GM19463 (cell line): Measurements from ENCODE around the gene PGGHG.

Experiments
- ATAC-seq: cut with Tn5 transposase; IDR thresholded peaks from one replicate; pipeline ENCODE4 v1.9.1; 2021; ENCODE audit warnings: mild to moderate bottlenecking, moderate library complexity; ENCODE audit not compliant: unreplicated experiment

The PGGHG gene

DNA sequence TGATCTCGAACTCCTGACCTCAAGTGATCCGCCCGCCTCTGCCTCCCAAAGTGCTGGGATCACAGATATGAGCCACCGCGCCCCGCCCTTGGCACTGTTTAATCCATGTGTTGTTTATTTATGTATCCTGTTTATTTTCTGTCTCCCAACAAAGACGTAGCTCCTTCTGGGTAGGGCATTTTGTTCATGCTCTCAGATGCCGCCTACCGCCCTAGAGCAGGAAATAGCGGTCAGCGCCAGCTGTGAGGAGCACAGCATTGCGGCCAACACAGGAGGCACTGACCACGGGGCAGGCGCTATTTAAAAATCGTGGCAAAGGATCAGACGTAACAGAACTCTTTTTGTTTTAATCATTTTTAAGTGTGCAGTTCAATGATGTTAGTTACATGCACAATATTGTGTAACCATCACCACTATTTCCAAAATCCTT lies 20.2 kb upstream of the PGGHG start:
- ATAC-seq, result peak; percentile 50

DNA sequence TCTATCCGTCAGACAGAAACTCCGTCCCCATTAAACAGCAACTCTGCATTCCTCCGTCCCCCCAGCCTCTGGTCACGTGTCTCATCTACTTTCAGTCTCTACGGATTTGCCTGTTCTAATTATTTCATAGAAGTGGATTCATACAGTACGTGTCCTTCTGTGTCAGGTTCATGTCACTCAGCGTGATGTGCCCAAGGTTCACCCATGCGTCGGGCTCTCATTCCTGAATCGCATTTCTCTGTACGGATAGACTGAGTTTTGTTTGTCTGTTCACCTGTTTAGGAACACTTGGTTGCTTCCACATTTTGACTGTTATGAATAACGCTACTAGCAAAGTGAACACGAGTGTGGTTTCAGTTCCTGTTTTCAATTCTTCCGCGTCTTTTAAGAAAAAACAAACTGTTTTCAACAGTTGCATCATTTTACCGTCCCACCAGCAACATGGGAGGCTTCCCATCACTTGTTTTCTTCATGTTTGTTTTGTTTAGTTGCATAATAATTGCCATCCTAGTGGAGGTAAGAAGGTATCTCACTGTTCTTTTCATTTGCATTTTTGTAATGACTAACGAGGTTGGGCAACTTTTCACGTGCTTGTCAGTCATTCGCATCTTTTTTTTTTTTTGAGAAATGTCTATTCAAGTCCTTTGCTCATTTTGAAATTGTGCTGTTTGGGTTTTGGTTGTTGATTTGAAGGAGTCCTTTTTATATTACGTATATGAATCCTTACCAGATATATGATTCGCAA lies 19.6 kb upstream of the PGGHG start:
- ATAC-seq, result peak; percentile 74

DNA sequence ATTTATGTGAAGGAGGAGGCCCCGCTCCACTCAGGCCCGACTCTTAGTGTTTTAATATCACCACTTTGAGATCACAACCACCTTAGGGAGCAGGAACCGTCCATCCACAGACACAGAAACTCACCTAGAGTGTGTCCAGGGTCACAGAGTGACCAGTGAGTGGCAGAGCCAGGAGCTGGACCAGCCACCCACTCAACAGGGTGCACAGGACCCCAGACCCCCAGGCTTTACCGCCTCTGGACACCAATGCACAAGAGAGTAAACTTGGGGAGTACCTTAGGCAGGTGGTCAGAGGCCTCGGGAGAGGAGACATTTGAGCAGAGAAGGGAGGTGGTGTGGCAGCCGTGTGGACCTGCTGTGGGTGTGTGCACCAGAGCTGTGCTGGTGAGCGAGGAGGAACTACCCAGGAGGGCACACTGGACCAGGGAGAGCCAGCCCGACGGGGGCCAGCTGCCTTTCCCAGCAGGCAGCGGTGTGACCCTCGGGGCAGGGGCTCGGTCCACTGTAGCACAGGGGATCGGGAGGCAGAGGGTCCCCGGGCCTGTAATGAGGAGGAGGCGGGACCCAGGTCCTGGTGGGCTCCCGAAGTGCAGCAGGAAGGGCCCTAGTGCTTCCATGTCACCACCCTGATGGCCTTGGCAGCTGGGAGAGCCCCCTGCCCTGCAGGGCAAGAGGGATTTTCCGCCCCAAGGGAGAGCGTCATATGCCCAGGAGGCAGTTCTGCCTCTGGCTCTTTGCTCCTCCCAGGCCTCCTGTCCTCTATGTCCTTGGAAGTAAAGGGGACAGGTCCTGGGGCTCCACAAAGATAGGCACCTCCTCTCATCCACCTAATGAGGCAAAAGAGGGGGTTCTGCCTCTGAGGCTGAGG lies 18.2 kb upstream of the PGGHG start:
- ATAC-seq, result no peak

- ATAC-seq, result no peak
Measured at GRCh38 chr11:271319-271715, 17.6 kb upstream of the PGGHG start.

DNA sequence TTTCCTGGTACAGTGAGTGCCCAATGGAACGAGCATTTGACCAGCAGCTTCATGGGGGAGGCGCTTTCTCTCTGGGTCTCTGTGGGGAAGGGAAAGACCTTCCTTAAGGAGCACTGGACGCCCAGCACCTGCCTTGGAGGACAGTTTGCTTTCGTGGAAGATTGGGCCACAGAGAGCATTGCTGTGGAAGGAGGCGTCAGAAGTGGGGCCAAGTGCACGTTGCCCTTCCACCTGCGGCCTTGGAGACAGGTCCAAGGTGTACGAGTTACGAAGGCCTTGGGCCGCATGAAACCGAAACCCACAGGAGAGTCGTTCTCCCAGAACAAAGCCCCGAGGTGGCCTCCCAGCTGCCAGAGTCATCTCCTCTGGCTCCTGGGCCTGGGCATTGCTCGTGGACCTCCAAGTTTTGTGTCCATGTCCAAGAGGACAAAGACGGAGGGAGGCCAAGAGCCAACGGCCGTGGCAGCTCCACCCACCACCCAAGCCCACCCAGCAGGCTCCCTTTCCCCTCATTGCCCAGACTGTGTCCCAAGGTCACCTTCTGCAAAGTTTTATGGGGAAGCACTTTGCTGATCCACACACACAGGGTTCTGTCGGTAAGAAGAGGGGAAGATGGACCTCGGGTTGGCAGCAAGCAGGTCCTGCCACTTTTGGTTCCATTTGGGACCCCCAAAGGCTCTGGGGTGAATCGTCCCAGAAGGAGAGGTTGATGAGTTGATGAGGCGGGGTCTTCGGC lies 16.6 kb upstream of the PGGHG start:
- ATAC-seq, result no peak

GRCh38 chr11:272931-273198 lies 16.1 kb upstream of the PGGHG start:
- ATAC-seq, result no peak

- ATAC-seq, result no peak
Measured at GRCh38 chr11:276219-276618, 12.7 kb upstream of the PGGHG start.

DNA sequence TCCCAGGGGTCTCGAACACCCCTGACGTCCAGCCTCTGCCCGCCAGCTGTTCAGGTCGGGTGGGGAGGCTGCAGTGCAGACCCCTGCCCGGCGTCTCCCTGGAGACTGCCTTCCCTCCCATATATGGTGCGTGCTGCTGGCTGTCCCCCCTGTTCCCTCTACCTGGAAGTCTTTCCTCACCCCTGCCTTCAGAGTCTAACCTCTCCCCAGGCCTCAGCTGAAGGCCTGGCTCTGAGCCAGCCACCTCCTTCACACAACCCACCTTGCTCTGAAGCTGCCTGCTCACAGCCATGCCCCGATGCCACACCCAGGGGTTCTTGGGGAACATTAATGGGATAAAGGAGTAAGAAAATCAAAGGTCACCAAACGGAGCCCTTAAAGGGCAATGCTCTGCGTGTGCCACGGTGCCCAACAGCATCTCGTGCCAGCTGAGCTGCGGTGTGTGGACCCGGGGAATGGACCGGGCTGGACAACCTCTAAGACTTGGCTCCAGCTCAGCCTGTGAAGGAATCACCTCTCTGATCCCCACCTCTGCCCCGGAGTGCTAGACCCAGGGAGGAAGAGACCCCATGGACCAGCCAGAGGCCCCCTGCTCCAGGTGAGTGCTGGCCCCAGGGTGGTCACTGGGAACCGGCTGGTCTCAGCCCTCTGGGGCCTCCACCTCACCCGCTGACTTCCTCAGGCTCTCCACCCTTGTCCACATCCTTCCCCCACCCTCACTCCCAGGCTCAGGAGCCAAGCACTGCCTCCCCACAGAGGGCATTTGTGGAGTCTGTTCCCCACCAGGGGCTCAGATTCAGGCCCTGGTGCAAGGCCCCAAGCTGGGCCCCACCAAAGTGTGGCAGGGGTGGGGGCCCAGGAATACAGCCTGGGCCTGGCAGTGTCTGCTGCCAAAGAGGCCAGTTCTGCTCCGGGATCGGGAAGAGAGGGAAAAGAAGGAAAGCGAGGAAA lies 10.7 kb upstream of the PGGHG start, which contains the start of gene NLRP6:
Gene NLRP6 (plus strand): TSS at position 407 of the 951 bp plus-strand sequence. CDS start 163 bp downstream, at position 570.
- no peak for ATAC-seq

DNA sequence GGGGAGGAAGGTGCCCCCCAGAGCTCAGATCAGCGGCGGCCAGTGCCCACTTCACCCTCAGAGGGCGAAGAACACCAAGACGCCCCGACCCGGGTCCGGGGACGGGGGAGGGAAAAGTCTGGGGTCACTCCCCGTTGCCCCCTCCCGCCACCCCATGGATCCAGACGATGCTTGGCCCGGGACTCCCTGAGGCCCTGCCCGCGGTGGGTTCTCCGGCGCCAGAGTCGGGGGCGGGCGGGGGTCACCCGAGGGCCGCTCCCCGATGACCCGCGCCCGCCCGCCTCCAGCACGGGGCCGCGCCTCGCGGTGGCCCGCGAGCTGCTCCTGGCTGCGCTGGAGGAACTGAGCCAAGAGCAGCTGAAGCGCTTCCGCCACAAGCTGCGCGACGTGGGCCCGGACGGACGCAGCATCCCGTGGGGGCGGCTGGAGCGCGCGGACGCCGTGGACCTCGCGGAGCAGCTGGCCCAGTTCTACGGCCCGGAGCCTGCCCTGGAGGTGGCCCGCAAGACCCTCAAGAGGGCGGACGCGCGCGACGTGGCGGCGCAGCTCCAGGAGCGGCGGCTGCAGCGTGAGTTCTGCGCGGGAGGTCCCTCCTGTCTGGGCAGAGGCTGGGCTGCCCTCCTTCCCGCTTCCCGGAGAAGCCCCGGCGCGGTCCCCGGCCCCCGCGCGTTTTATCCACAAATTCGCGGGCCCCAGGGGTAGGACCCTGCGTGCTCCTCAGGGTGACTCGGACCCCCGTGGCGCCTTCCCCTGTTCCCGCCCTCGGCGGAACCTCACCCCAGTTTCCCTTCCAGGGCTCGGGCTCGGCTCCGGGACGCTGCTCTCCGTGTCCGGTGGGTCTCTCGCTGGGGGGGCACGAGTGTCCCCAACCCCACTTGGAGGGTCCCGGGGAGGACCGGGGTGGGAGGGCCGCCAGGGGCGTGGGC lies 9.6 kb upstream of the PGGHG start:
- ATAC-seq, result no peak

DNA sequence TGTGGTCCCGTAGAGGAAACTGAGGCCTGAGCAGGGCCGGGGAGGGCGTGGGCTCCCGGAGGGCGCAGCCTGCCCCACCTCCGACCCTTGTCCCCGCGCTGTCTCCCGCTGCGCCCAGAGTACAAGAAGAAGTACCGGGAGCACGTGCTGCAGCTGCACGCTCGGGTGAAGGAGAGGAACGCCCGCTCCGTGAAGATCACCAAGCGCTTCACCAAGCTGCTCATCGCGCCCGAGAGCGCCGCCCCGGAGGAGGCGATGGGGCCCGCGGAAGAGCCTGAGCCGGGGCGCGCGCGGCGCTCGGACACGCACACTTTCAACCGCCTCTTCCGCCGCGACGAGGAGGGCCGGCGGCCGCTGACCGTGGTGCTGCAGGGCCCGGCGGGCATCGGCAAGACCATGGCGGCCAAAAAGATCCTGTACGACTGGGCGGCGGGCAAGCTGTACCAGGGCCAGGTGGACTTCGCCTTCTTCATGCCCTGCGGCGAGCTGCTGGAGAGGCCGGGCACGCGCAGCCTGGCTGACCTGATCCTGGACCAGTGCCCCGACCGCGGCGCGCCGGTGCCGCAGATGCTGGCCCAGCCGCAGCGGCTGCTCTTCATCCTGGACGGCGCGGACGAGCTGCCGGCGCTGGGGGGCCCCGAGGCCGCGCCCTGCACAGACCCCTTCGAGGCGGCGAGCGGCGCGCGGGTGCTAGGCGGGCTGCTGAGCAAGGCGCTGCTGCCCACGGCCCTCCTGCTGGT lies 8.8 kb upstream of the PGGHG start:
- no peak for ATAC-seq

DNA sequence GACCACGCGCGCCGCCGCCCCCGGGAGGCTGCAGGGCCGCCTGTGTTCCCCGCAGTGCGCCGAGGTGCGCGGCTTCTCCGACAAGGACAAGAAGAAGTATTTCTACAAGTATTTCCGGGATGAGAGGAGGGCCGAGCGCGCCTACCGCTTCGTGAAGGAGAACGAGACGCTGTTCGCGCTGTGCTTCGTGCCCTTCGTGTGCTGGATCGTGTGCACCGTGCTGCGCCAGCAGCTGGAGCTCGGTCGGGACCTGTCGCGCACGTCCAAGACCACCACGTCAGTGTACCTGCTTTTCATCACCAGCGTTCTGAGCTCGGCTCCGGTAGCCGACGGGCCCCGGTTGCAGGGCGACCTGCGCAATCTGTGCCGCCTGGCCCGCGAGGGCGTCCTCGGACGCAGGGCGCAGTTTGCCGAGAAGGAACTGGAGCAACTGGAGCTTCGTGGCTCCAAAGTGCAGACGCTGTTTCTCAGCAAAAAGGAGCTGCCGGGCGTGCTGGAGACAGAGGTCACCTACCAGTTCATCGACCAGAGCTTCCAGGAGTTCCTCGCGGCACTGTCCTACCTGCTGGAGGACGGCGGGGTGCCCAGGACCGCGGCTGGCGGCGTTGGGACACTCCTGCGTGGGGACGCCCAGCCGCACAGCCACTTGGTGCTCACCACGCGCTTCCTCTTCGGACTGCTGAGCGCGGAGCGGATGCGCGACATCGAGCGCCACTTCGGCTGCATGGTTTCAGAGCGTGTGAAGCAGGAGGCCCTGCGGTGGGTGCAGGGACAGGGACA lies 8.0 kb upstream of the PGGHG start:
- ATAC-seq, result no peak

GRCh38 chr11:281486-282161 lies 7.3 kb upstream of the PGGHG start:
- no peak for ATAC-seq

DNA sequence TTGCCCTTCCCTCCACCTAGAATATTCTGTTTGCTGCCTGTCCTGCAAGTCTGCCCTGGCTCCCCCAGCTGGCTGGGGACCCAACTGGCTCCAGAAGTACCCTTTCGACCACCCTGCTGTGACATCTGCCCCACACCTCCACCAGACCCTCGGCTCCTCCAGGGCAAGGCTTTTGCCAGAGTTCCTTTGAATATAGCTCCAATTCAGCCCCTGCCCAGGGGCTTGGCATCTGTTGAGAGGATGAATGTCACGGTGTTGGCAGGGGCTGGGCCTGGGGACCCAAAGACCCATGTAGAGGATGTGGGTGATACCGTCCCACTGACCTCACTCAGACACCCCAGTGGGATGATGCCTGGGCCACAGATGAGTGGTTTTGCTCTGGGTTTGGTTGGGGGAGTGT lies 6.8 kb upstream of the PGGHG start:
- ATAC-seq, result no peak

- no peak for ATAC-seq
Measured at GRCh38 chr11:282630-283360, 6.1 kb upstream of the PGGHG start.

GRCh38 chr11:283405-284104 lies 5.4 kb upstream of the PGGHG start:
- no peak for ATAC-seq
